Breast epithelium (tissue), 4 donors: ENCODE results near the gene CRY2. TPM values are rescaled to one million over a fixed set of nuclear protein-coding genes. Genes with fewer than 3 reads are reported as not detected.

ENCODE experiments used
- DNase-seq, 2 donors: peaks; one replicate each; pipeline ENCODE4 v3.0.0-alpha.2; 2019; ENCODE audit warnings: low spot score in 2 of 2
- H3K27ac ChIP-seq, 2 donors: fragments of 200-600 bp; sonication (generic) in 1 of 2; one replicate each; pipeline ENCODE4 v1.5.1; 2016 to 2019; ENCODE audit warnings: mild to moderate bottlenecking in 1 of 2
- H3K27me3 ChIP-seq, 2 donors: fragments of 200-600 bp; sonication (generic) in 1 of 2; one replicate each; pipeline versions ENCODE4 v1.5.1 to v1.6.0; 2017 to 2019; ENCODE audit warnings: control low read depth in 1 of 2, mild to moderate bottlenecking in 1 of 2
- H3K36me3 ChIP-seq: fragments of 200-600 bp; one replicate; pipeline ENCODE4 v1.5.1; 2019
- H3K4me1 ChIP-seq, 2 donors: fragments of 200-600 bp; sonication (generic); one replicate each; pipeline ENCODE4 v1.5.1; 2016 to 2019; ENCODE audit warnings: control low read depth in 1 of 2
- H3K4me3 ChIP-seq, 3 donors: fragments of 200-600 bp; sonication (generic); 1 replicate in 2 of 3; 2 replicates in 1 of 3; pipeline ENCODE4 v1.5.1; 2016 to 2019; ENCODE audit warnings: mild to moderate bottlenecking in 3 of 3, moderate library complexity in 2 of 3
- H3K9me3 ChIP-seq, 2 donors: fragments of 200-600 bp; sonication (generic) in 1 of 2; one replicate each; pipeline ENCODE4 v1.5.1; 2016 to 2019; ENCODE audit warnings: control low read depth in 1 of 2
- POLR2A ChIP-seq: fragments of 450-650 bp; IDR thresholded peaks from one replicate; pipeline ENCODE4 v1.6.1; 2016; ENCODE audit warnings: antibody characterized with exemption, mild to moderate bottlenecking, moderate library complexity
- POLR2AphosphoS5 ChIP-seq, 3 donors: sonication (generic); formaldehyde crosslinking; IDR thresholded peaks; one replicate each; pipeline ENCODE4 v1.6.1; 2017; ENCODE audit warnings: antibody characterized with exemption in 3 of 3
- intact Hi-C: fragments of 100-400 bp; cut with DNase I; formaldehyde crosslinking; loops from one replicate; pipeline ENCODE4 v1.15.1; 2023; ENCODE audit warnings: low total_unique reads
- total RNA-seq, 3 donors: library from RNA; depleted of rRNA; stranded (reverse); fragments of >200 nt; gene quantifications; one replicate each; pipeline ENCODE4 v1.1.0, GENCODE V29; 2016
- TF ChIP-seq, protein P1 (sequence below), 3 donors: fragments of 450-650 bp; IDR thresholded peaks; one replicate each; pipeline ENCODE4 v1.5.1; 2016 to 2017; ENCODE audit warnings: antibody characterized with exemption in 3 of 3, mild to moderate bottlenecking in 3 of 3, moderate library complexity in 3 of 3

The CRY2 gene
- total RNA-seq, 3 donors from 2014 or later: 44.2 to 54.1 (median 44.3) TPM

DNA sequence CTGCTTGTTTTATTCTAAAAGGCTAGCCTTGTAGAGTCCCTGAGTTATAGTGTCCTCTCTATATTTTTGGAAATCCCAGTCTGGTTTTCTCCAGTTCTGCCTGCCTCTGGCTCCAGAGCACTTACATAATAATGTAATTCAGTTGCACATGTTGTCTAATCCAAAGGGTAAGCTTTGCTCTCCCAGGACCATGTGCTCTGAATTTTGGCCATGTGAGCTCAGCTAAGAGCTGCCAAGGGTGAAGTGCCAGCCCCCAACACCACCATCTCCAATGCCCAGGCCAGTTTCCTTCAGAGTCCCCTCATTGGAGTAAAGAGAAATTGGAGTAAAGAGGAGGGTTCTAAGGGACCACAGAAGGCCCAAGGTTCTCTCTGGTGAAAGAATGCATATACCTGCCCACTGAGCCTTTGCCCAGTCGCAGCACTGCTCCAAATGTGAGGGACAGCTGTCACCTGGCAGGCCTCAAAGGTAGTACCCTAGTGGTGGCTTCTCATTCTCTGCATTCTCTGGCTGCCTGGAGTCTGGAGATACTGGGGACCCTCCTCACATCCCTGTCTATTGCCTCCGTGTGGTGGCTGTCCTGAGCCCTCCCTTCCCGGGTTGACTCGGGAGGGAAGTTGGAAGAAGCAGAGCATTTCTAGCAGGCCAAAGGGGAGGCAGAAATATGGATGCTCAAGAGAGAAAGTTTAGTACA lies 4.9 kb downstream of the CRY2 start:
- Histone ChIP-seq H3K36me3 (no peaks in the 10 kb centered on the region), H3K4me3 (no peak overlapping the region), H3K27ac (peak overlapping the region; percentile 31 to 51), H3K4me1 (peaks cover 2 to 27% of the 10 kb centered on the region in 2 donors), H3K27me3 (no peaks in the 10 kb centered on the region), H3K9me3 (no peaks in the 10 kb centered on the region)
- TF ChIP-seq POLR2A (no peak), POLR2AphosphoS5 (IDR thresholded peaks at IDR 0.05) (no peak)
- TF ChIP-seq, protein P1, sequence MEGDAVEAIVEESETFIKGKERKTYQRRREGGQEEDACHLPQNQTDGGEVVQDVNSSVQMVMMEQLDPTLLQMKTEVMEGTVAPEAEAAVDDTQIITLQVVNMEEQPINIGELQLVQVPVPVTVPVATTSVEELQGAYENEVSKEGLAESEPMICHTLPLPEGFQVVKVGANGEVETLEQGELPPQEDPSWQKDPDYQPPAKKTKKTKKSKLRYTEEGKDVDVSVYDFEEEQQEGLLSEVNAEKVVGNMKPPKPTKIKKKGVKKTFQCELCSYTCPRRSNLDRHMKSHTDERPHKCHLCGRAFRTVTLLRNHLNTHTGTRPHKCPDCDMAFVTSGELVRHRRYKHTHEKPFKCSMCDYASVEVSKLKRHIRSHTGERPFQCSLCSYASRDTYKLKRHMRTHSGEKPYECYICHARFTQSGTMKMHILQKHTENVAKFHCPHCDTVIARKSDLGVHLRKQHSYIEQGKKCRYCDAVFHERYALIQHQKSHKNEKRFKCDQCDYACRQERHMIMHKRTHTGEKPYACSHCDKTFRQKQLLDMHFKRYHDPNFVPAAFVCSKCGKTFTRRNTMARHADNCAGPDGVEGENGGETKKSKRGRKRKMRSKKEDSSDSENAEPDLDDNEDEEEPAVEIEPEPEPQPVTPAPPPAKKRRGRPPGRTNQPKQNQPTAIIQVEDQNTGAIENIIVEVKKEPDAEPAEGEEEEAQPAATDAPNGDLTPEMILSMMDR (IDR thresholded peaks at IDR 0.05): no peak
- no peak for DNase-seq
- intact Hi-C loops: no loop called here

- H3K4me1 ChIP-seq: peaks cover 4 to 33% of the 10 kb centered on the region in 2 donors
- H3K27ac ChIP-seq: peak overlapping the region in 1 of 2 donors; percentile 4
- DNase-seq: no peak
- intact Hi-C loops: no loop called here
- no peaks in the 10 kb centered on the region for H3K27me3 ChIP-seq
- no peaks in the 10 kb centered on the region for H3K9me3 ChIP-seq
- TF ChIP-seq POLR2A (no peak), POLR2AphosphoS5 (IDR thresholded peaks at IDR 0.05) (no peak)
- TF ChIP-seq, protein P1 (IDR thresholded peaks at IDR 0.05): no peak
- H3K4me3 ChIP-seq: no peak overlapping the region
- H3K36me3 ChIP-seq: no peaks in the 10 kb centered on the region
These were observed 5.4 kb downstream of the CRY2 start for GRCh38 chr11:45852712-45853101.

GRCh38 chr11:45853332-45854219 lies 6.3 kb downstream of the CRY2 start:
- peak overlapping the region in 1 of 2 donors; percentile 73 for H3K27ac ChIP-seq
- H3K9me3 ChIP-seq: no peaks in the 10 kb centered on the region
- DNase-seq: no peak
- TF ChIP-seq POLR2A: no peak
- TF ChIP-seq, protein P1 (IDR thresholded peaks at IDR 0.05): no peak
- no peak for TF ChIP-seq POLR2AphosphoS5 (IDR thresholded peaks at IDR 0.05)
- no peak overlapping the region for H3K4me3 ChIP-seq
- H3K36me3 ChIP-seq: no peaks in the 10 kb centered on the region
- H3K27me3 ChIP-seq: no peaks in the 10 kb centered on the region
- H3K4me1 ChIP-seq: peaks cover 9 to 39% of the 10 kb centered on the region in 2 donors
- intact Hi-C loops: no loop called here

- Histone ChIP-seq H3K4me1 (peaks cover 21 to 39% of the 10 kb centered on the region in 2 donors), H3K27me3 (no peaks in the 10 kb centered on the region), H3K4me3 (no peak overlapping the region), H3K36me3 (no peaks in the 10 kb centered on the region), H3K9me3 (no peaks in the 10 kb centered on the region), H3K27ac (peak overlapping the region; percentile 73 to 86)
- intact Hi-C loops: no loop called here
- TF ChIP-seq POLR2AphosphoS5 (IDR thresholded peaks at IDR 0.05) (no peak), POLR2A (no peak)
- TF ChIP-seq, protein P1 (IDR thresholded peaks at IDR 0.05): no peak
- DNase-seq: no peak
These were observed 8.0 kb downstream of the CRY2 start for GRCh38 chr11:45855308-45855707.

DNA sequence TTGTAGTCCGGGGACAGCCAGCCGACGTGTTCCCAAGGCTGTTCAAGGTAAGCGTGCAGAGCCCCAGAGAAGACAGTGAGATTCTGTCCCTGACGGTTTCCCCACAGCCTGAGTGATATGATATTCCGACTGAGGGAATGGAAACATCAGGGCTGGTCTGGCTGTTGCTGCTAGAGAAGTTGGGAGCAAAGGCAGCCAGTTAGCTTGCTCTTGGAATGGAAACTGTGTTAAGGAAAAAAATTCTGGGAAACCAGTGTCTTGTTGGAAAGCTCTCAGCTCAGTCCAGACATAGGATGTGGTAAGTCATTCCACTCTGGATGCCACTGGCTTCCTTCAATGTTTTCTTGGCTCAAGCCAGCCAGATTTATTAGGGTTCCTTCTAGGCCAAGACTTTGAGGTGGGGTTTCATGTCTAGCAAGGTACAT lies 8.8 kb downstream of the CRY2 start:
- intact Hi-C loops: no loop called here
- H3K27ac ChIP-seq: peak overlapping the region; percentile 73 to 86
- no peak for DNase-seq
- no peaks in the 10 kb centered on the region for H3K36me3 ChIP-seq
- H3K9me3 ChIP-seq: no peaks in the 10 kb centered on the region
- H3K27me3 ChIP-seq: no peaks in the 10 kb centered on the region
- TF ChIP-seq POLR2AphosphoS5 (IDR thresholded peaks at IDR 0.05) (peak in 1 of 3 donors; percentile 17), POLR2A (no peak)
- TF ChIP-seq, protein P1 (IDR thresholded peaks at IDR 0.05): no peak
- H3K4me1 ChIP-seq: peaks cover 21 to 36% of the 10 kb centered on the region in 2 donors
- no peak overlapping the region for H3K4me3 ChIP-seq
